CD4-positive, alpha-beta T cell treated with Interleukin-21 for 1 hour (primary cell): ENCODE results near the gene GCA.

ENCODE experiments used
- DNase-seq: peaks from one replicate; pipeline ENCODE4 v3.0.0-alpha.2; 2020

Gene GCA

GRCh38 chr2:162328424-162329157 is 15.3 kb upstream of the GCA start:
- DNase-seq: no peak

- DNase-seq: no peak
Observed at GRCh38 chr2:162330881-162331280, 13.1 kb upstream of the GCA start.

GRCh38 chr2:162333968-162334367 is 10.0 kb upstream of the GCA start:
- no peak for DNase-seq

- no peak for DNase-seq
Observed at GRCh38 chr2:162337868-162338267, 6.1 kb upstream of the GCA start.

- no peak for DNase-seq
Observed at GRCh38 chr2:162340822-162341221, 3.1 kb upstream of the GCA start.

- DNase-seq: no peak
Observed at GRCh38 chr2:162342321-162342720, 1.6 kb upstream of the GCA start.

GRCh38 chr2:162342841-162343240 is 1.1 kb upstream of the GCA start:
- DNase-seq: no peak

GRCh38 chr2:162343492-162343823 is 474 bp upstream of the GCA start:
- DNase-seq: no peak

- no peak for DNase-seq
Observed at GRCh38 chr2:162344617-162344950, 652 bp downstream of the GCA start.

- no peak for DNase-seq
Observed at GRCh38 chr2:162365392-162365791, 21.5 kb downstream of the GCA start.

- DNase-seq: no peak
Observed at GRCh38 chr2:162368494-162368893, 24.6 kb downstream of the GCA start.

- no peak for DNase-seq
Observed at GRCh38 chr2:162369551-162369950, 25.6 kb downstream of the GCA start.

- no peak for DNase-seq
Observed at GRCh38 chr2:162370931-162371330, 27.0 kb downstream of the GCA start.

- no peak for DNase-seq
Observed at GRCh38 chr2:162372818-162373217, 28.9 kb downstream of the GCA start.

GRCh38 chr2:162379719-162380580 is 36.0 kb downstream of the GCA start:
- no peak for DNase-seq

- no peak for DNase-seq
Observed at GRCh38 chr2:162381851-162382250, 37.9 kb downstream of the GCA start.

- no peak for DNase-seq
Observed at GRCh38 chr2:162382278-162382677, 38.3 kb downstream of the GCA start.

- DNase-seq: no peak
Observed at GRCh38 chr2:162385536-162385935, 41.6 kb downstream of the GCA start.

- no peak for DNase-seq
Observed at GRCh38 chr2:162390801-162391200, 46.9 kb downstream of the GCA start.

- no peak for DNase-seq
Observed at GRCh38 chr2:162400336-162400735, 56.4 kb downstream of the GCA start.

- DNase-seq: no peak
Observed at GRCh38 chr2:162401871-162402270, 57.9 kb downstream of the GCA start.

- no peak for DNase-seq
Observed at GRCh38 chr2:162403884-162404283, 60.0 kb downstream of the GCA start.
